ENCODE results near the gene NME5. TPM values are rescaled to one million over a fixed set of nuclear protein-coding genes. Genes with fewer than 3 reads are reported as not detected.

NME5 gene
- total and polyA plus RNA-seq, 2 of the 8 experiments (the other 6 are each of a cell fraction or from before 2014, with no cell fraction given) = 0.48 to 0.89 TPM

- Histone ChIP-seq H4K8ac (ENCODE audit: extremely low read depth, insufficient read depth, low read length) (no peak overlapping the region), H2BK15ac (ENCODE audit: low read length) (no peak overlapping the region), H3K4ac (replicated peaks; ENCODE audit: insufficient read length, low read depth, low read length) (no peak overlapping the region), H3K9me3 (ENCODE audit: insufficient read depth in 2 of 2, low read depth in 1 of 2, low read length in 1 of 2) (no peaks in the 10 kb centered on the region), H4K91ac (replicated peaks; ENCODE audit: insufficient read length, low read length) (no peak overlapping the region), H3K27ac (ENCODE audit: low read depth, low read length) (no peak overlapping the region), H3K23me2 (ENCODE audit: low read depth, low read length) (no peaks in the 10 kb centered on the region), H2BK12ac (ENCODE audit: low read depth, low read length) (no peak overlapping the region), H3K4me1 (replicated peaks in 1 of 4; ENCODE audit: control insufficient read depth in 3 of 4, insufficient read depth in 4 of 4, low read length in 3 of 4) (no peaks in the 10 kb centered on the region), H2AK5ac (ENCODE audit: low read depth, low read length) (no peak overlapping the region), H3K79me1 (ENCODE audit: low read depth, low read length) (no peaks in the 10 kb centered on the region), H2BK20ac (ENCODE audit: low read length) (no peak overlapping the region), H2BK120ac (replicated peaks; ENCODE audit: low read depth, low read length) (no peak overlapping the region), H2AFZ (ENCODE audit: low read length) (no peak overlapping the region), H3K14ac (ENCODE audit: insufficient read length) (no peak overlapping the region), H3K79me2 (ENCODE audit: control insufficient read depth in 1 of 2, insufficient read depth in 2 of 2, low read length in 2 of 2) (no peaks in the 10 kb centered on the region), H3K4me2 (ENCODE audit: insufficient read depth in 1 of 2, low read depth in 2 of 2, low read length in 2 of 2) (no peak overlapping the region), H3K36me3 (ENCODE audit: control insufficient read depth in 2 of 4, insufficient read depth in 4 of 4, low read length in 3 of 4) (no peaks in the 10 kb centered on the region), H4K20me1 (replicated peaks in 1 of 2; ENCODE audit: control insufficient read depth in 1 of 2, insufficient read depth in 2 of 2, low read length in 2 of 2) (no peaks in the 10 kb centered on the region), H3K9ac (replicated peaks in 1 of 4; ENCODE audit: extremely low read depth in 1 of 4, low read depth in 3 of 4, low read length in 3 of 4) (no peak overlapping the region), H4K5ac (ENCODE audit: insufficient read length, low read depth, low read length) (no peak overlapping the region), H3K4me3 (ENCODE audit: extremely low read depth in 1 of 4, insufficient read depth in 2 of 4, low read depth in 3 of 4, low read length in 4 of 4) (no peak overlapping the region), H3K27me3 (replicated peaks in 1 of 4; ENCODE audit: control insufficient read depth in 3 of 4, extremely low read depth in 1 of 4, insufficient read depth in 3 of 4, low read length in 3 of 4) (no peaks in the 10 kb centered on the region), H3K23ac (ENCODE audit: insufficient read length) (no peak overlapping the region), H2BK5ac (ENCODE audit: low read depth, low read length) (no peak overlapping the region), H3K18ac (ENCODE audit: extremely low read depth, low read length) (no peak overlapping the region), H3K56ac (replicated peaks; ENCODE audit: insufficient read length, low read depth, low read length) (no peak overlapping the region)
- FAIRE-seq (no peak), DNase-seq (ENCODE audit: low read depth in 1 of 2, low spot score in 2 of 2) (no peak)
- TF ChIP-seq POLR2A (IDR thresholded peaks at IDR 0.05; ENCODE audit: control extremely low read depth in 1 of 2, low read depth in 2 of 2, low read length in 2 of 2) (no peak), CTCF (IDR thresholded peaks at IDR 0.05; ENCODE audit: control extremely low read depth in 1 of 3, insufficient read depth in 1 of 3, low read depth in 1 of 3, low read length in 3 of 3) (peak in 1 of 3 experiments; percentile 19; a peak in 1 of 4 replicates)
- CTCF ChIA-PET (ENCODE audit: partially characterized antibody) = interaction anchor here (0.5 to 3.1 kb wide), 9 partner anchors 9 to 255 kb away, joined by 3 to 24 read pairs (median 5); no protein-coding TSS in a partner anchor
- POLR2A ChIA-PET (ENCODE audit: partially characterized antibody) = interaction anchor here (0.6 to 0.9 kb wide), 2 partner anchors 8 to 944 kb away, joined by 3 read pairs; no protein-coding TSS in a partner anchor
- WGBS, 2 experiments (ENCODE audit: extremely low coverage in 1 of 2, insufficient coverage in 1 of 2, insufficient read length in 1 of 2, insufficient replicate concordance in 2 of 2, low coverage in 1 of 2, low lambda C conversion rate in 2 of 2, missing lambda C conversion rate in 1 of 2) = 48% methylated on average over 3 of the region's 3 CpGs; no CpG with 5 or more reads in 1 of the 2 experiments
Measured at GRCh38 chr5:138149530-138149929, 10.3 kb upstream of the NME5 start.

Measured in H1 (cell line).